Fibroblast of lung (primary cell): Measurements from ENCODE around the gene GRID1.

Experiments used
- CTCF ChIP-seq, 2 donors: IDR thresholded peaks in 1 of 2; conservative IDR thresholded peaks in 1 of 2; 1 replicate in 1 of 2; 2 replicates in 1 of 2; pipeline ENCODE4 v1.5.1; 2011 to 2012; ENCODE audit warnings: low read length in 2 of 2, control low read depth in 1 of 2, inconsistent platforms in 1 of 2, low read depth in 1 of 2, mild to moderate bottlenecking in 1 of 2
- EZH2 ChIP-seq: IDR thresholded peaks from 2 replicates; pipeline ENCODE4 v1.5.1; 2012; ENCODE audit warnings: low read length, control low read depth, mild to moderate bottlenecking; ENCODE audit errors: missing control alignments

GRCh38 chr10:86231796-86232560 is 134.6 kb downstream of the GRID1 start:
- TF ChIP-seq CTCF (conservative IDR thresholded peaks at IDR 0.05 in 1 of 2, IDR thresholded peaks at IDR 0.05 in 1 of 2; ENCODE audit: low read depth in 1 of 2, low read length in 2 of 2) (no peak), EZH2 (no peak)
